ENCODE results near the gene LIMD2. TPM values are rescaled to one million over a fixed set of nuclear protein-coding genes. Genes with fewer than 3 reads are reported as not detected.
A peak's percentile ranks its signal among the peaks of the same experiment; 100 is the strongest.

LIMD2 gene
- total RNA-seq = 10 to 100 TPM in 2 of 4 donors, 1 to 10 TPM in 2; 3.1 to 14.9 (median 8.0) TPM

GRCh38 chr17:63699638-63700527 is at the start of gene LIMD2:
TSS of gene LIMD2 (minus strand) at chr17:63700125. CDS start at chr17:63699298, 827 bp downstream.
- intact Hi-C loops (cut with DNase I) = loop anchor here (5.0 kb wide), 1 partner anchor 78 kb away; the partner anchor contains the start of gene MAP3K3
- H3K4me3 ChIP-seq = peak within 1 kb of the TSS; percentile 65 to 68 (median 66)
- TF ChIP-seq POLR2AphosphoS5 (IDR thresholded peaks at IDR 0.05) = no peak
- TF ChIP-seq POLR2A (IDR thresholded peaks at IDR 0.05; ENCODE audit: low read depth) = no peak
- no peak for TF ChIP-seq CTCF (IDR thresholded peaks at IDR 0.05)
- no peak for TF ChIP-seq EP300 (IDR thresholded peaks at IDR 0.05)
- no peak for DNase-seq (ENCODE audit: extremely low spot score)
- peak within 1 kb of the TSS; percentile 67 to 83 (median 74) for H3K27ac ChIP-seq (replicated peaks in 1 of 4)
- H3K36me3 ChIP-seq = peaks cover 7 to 32% (median 30%) of the 10 kb centered on the region in 4 donors
- WGBS = 0% methylated on average over 32 of the region's 133 CpGs
- H3K9me3 ChIP-seq = no peaks in the 10 kb centered on the region
- H3K4me1 ChIP-seq = peaks cover 20 to 61% (median 54%) of the 10 kb centered on the region in 4 donors
- peaks cover 0 to 19% (median 0%) of the 10 kb centered on the region in 4 donors for H3K27me3 ChIP-seq

GRCh38 chr17:63741408-63742173 is 41.7 kb upstream of the LIMD2 start, which contains the start of gene STRADA:
TSS of gene STRADA (minus strand) at chr17:63741799. CDS start at chr17:63728369, 13,430 bp downstream.
- peak; percentile 99 for DNase-seq (ENCODE audit: extremely low spot score)
- Histone ChIP-seq H3K4me1 (peaks cover 15 to 29% (median 18%) of the 10 kb centered on the region in 4 donors), H3K27ac (replicated peaks in 1 of 4) (peak within 1 kb of the TSS; percentile 90 to 99 (median 94)), H3K4me3 (peak within 1 kb of the TSS; percentile 75 to 91 (median 88)), H3K27me3 (no peaks in the 10 kb centered on the region), H3K9me3 (no peaks in the 10 kb centered on the region), H3K36me3 (peaks cover 2 to 24% (median 12%) of the 10 kb centered on the region in 4 donors)
- 0% methylated on average over 10 of the region's 61 CpGs for WGBS
- intact Hi-C loops (cut with DNase I) = loop anchor here (5.0 kb wide), 1 partner anchor 36 kb away; no protein-coding TSS in a partner anchor
- TF ChIP-seq POLR2A (IDR thresholded peaks at IDR 0.05; ENCODE audit: low read depth) (peak; percentile 36), POLR2AphosphoS5 (IDR thresholded peaks at IDR 0.05) (peak; percentile 92 to 94), EP300 (IDR thresholded peaks at IDR 0.05) (no peak)

- peak overlapping the region; percentile 75 to 91 (median 88) for H3K4me3 ChIP-seq
- H3K27me3 ChIP-seq = no peaks in the 10 kb centered on the region
- no peak for DNase-seq (ENCODE audit: extremely low spot score)
- no peaks in the 10 kb centered on the region for H3K9me3 ChIP-seq
- no peak for TF ChIP-seq POLR2AphosphoS5 (IDR thresholded peaks at IDR 0.05)
- no peak for TF ChIP-seq CTCF (IDR thresholded peaks at IDR 0.05)
- no peak for TF ChIP-seq EP300 (IDR thresholded peaks at IDR 0.05)
- no peak for TF ChIP-seq POLR2A (IDR thresholded peaks at IDR 0.05; ENCODE audit: low read depth)
- 1% methylated on average over 14 of the region's 14 CpGs for WGBS
- peak overlapping the region; percentile 90 to 99 (median 94) for H3K27ac ChIP-seq (replicated peaks in 1 of 4)
- H3K36me3 ChIP-seq = peaks cover 0 to 18% (median 8%) of the 10 kb centered on the region in 4 donors
- intact Hi-C loops (cut with DNase I) = loop anchor here (5.0 kb wide), 1 partner anchor 36 kb away; no protein-coding TSS in a partner anchor
- peaks cover 15 to 29% (median 18%) of the 10 kb centered on the region in 4 donors for H3K4me1 ChIP-seq
Observed at GRCh38 chr17:63741143-63741407, 41.1 kb upstream of the LIMD2 start.

GRCh38 chr17:63740464-63741142 is 40.7 kb upstream of the LIMD2 start:
- intact Hi-C loops (cut with DNase I) = loop anchor here (5.0 kb wide), 1 partner anchor 37 kb away; no protein-coding TSS in a partner anchor
- 42% methylated on average over 12 of the region's 12 CpGs for WGBS
- peak overlapping the region; percentile 90 to 99 (median 94) for H3K27ac ChIP-seq (replicated peaks in 1 of 4)

More at GRCh38 chr17:63740464-63741142, 40.7 kb upstream of the LIMD2 start:
- peaks cover 15 to 29% (median 18%) of the 10 kb centered on the region in 4 donors for H3K4me1 ChIP-seq
- no peaks in the 10 kb centered on the region for H3K27me3 ChIP-seq
- H3K9me3 ChIP-seq = no peaks in the 10 kb centered on the region
- DNase-seq (ENCODE audit: extremely low spot score) = no peak
- H3K36me3 ChIP-seq = peaks cover 0 to 14% (median 3%) of the 10 kb centered on the region in 4 donors
- peak overlapping the region; percentile 75 to 91 (median 88) for H3K4me3 ChIP-seq
- TF ChIP-seq POLR2AphosphoS5 (IDR thresholded peaks at IDR 0.05) = no peak
- TF ChIP-seq CTCF (IDR thresholded peaks at IDR 0.05) = no peak
- no peak for TF ChIP-seq EP300 (IDR thresholded peaks at IDR 0.05)
- TF ChIP-seq POLR2A (IDR thresholded peaks at IDR 0.05; ENCODE audit: low read depth) = no peak
